OCI-LY1 (cell line): ENCODE results near the gene NEURL1.

Experiments
- CTCF ChIP-seq: fragments of 200-600 bp; sonication (generic), shearing (Covaris generic); IDR thresholded peaks from 2 replicates; pipeline ENCODE4 v1.5.1; 2017; ENCODE audit warnings: mild to moderate bottlenecking, antibody characterized with exemption, low read length, moderate library complexity, mixed read lengths
- EZH2 ChIP-seq: fragments of 200-600 bp; sonication (generic), shearing (Covaris generic); IDR thresholded peaks from 2 replicates; pipeline ENCODE4 v1.8.0; 2017; ENCODE audit warnings: borderline replicate concordance, mixed run types, mild to moderate bottlenecking, antibody characterized with exemption, low read length, moderate library complexity, mixed read lengths

- no peak for TF ChIP-seq CTCF
- no peak for TF ChIP-seq EZH2
Measured at GRCh38 chr10:103512166-103512565, 18.7 kb downstream of the NEURL1 start.
